ENCODE measurements around the gene IRX2. TPM values are rescaled to one million over a fixed set of nuclear protein-coding genes. Genes with fewer than 3 reads are reported as not detected.

The IRX2 gene
- polyA plus RNA-seq, 3 donors: not detected

DNA sequence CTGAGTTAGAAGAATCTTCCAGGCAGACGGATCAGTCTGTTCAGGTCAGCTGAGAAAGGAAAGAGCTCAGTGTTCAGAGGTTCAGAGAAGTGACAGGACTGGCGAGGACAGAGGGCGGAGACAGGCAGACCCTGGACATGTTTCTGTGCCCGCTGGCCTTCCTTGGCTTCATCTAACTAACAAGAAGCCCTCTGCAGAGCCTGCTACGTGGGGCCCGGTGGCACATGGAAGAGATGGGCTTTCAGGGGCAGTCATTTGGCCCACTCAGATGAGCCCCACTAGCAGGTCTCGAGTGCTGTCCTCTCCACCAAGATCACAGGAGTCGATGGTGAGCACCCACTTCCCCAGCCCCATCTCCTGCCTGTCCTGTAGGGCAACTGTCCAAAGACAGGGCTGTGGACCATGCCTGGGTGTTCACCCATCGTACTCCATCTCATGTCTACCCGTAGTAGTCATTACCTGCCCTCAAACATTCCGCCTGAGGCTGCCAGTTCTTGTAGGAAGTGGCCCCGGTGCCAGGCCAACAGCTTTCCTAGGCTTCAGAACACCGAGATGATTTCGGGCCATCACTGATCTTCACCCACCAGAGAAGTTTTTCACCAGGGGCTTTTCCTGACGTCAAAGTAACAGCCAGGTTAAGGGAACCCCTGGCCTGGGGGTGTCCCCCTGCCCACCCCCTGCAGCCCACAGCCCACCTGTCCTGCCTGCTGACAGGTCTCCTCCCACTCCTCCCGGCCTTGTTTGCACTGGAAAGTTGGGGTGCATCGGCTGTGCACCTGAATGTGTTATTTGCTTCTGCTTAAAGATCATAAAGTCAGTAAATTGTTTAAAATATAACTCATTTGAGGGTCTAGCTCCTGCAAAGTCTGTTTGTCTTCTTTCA lies 14.0 kb downstream of the IRX2 start:
- Histone ChIP-seq H4K20me1 (ENCODE audit: insufficient read depth, low read length) (no peaks in the 10 kb centered on the region), H3K4me1 (ENCODE audit: control insufficient read depth in 1 of 2, insufficient read depth in 2 of 2, low read length in 2 of 2) (no peaks in the 10 kb centered on the region), H3K4me2 (replicated peaks; ENCODE audit: extremely low read depth, low read length, poor library complexity, severe bottlenecking) (no peak overlapping the region), H2AFZ (ENCODE audit: insufficient read depth, low read depth, low read length, poor library complexity, severe bottlenecking) (no peak overlapping the region), H3K27ac (ENCODE audit: low read depth in 1 of 2, low read length in 2 of 2) (no peak overlapping the region), H3K9ac (ENCODE audit: insufficient read depth, low read length, poor library complexity, severe bottlenecking) (no peak overlapping the region), H3K9me3 (replicated peaks in 1 of 2; ENCODE audit: control insufficient read depth in 1 of 2, insufficient read depth in 1 of 2, low read length in 2 of 2) (peaks cover 0 to 27% of the 10 kb centered on the region in 2 donors), H3K4me3 (replicated peaks in 1 of 3; ENCODE audit: low read depth in 2 of 3, low read length in 3 of 3) (no peak overlapping the region), H3K79me2 (ENCODE audit: insufficient read depth, low read length) (no peaks in the 10 kb centered on the region), H3K36me3 (replicated peaks in 1 of 2; ENCODE audit: control insufficient read depth in 1 of 2, insufficient read depth in 2 of 2, low read length in 2 of 2) (no peaks in the 10 kb centered on the region), H3K27me3 (ENCODE audit: control insufficient read depth in 2 of 2, insufficient read depth in 2 of 2, low read length in 2 of 2) (peaks cover 37 to 71% of the 10 kb centered on the region in 2 donors)
- Mint-ChIP-seq H3K4me1 (no peaks in the 10 kb centered on the region), H3K4me3 (peak overlapping the region in 1 of 2 donors; percentile 63), H3K27ac (no peak overlapping the region), H3K27me3 (ENCODE audit: low read depth in 3 of 3) (peaks cover 51 to 70% (median 59%) of the 10 kb centered on the region in 3 donors), H3K9me3 (peaks cover 0 to 13% (median 9%) of the 10 kb centered on the region in 7 donors), H3K36me3 (no peaks in the 10 kb centered on the region)
- DNase-seq: no peak
- TF ChIP-seq, protein P1, sequence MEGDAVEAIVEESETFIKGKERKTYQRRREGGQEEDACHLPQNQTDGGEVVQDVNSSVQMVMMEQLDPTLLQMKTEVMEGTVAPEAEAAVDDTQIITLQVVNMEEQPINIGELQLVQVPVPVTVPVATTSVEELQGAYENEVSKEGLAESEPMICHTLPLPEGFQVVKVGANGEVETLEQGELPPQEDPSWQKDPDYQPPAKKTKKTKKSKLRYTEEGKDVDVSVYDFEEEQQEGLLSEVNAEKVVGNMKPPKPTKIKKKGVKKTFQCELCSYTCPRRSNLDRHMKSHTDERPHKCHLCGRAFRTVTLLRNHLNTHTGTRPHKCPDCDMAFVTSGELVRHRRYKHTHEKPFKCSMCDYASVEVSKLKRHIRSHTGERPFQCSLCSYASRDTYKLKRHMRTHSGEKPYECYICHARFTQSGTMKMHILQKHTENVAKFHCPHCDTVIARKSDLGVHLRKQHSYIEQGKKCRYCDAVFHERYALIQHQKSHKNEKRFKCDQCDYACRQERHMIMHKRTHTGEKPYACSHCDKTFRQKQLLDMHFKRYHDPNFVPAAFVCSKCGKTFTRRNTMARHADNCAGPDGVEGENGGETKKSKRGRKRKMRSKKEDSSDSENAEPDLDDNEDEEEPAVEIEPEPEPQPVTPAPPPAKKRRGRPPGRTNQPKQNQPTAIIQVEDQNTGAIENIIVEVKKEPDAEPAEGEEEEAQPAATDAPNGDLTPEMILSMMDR (IDR thresholded peaks at IDR 0.05): no peak
- 79% methylated on average over 14 of the region's 17 CpGs for WGBS (ENCODE audit: insufficient coverage)
- intact Hi-C loops (cut with micrococcal nuclease): no loop called here

DNA sequence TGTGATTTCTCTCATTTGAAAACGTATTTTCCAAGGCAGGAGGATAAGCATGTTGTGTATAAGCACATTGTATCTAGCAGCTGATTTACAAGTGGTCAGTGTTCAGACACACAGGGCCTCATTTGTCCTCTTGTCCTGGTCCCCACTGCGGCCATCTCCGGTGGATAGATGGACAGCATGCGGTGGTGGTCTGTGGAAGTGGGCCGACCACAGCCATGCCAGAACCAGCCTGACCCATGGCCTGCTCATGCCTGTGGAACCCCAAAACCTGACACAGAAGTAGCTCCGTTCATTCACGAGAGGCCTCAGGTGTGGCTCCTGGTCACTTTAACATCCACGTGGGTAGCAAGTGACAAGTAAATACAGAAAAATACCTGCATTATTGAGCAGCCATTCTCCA lies 14.6 kb downstream of the IRX2 start:
- Histone ChIP-seq H3K9ac (ENCODE audit: insufficient read depth, low read length, poor library complexity, severe bottlenecking) (no peak overlapping the region), H3K9me3 (replicated peaks in 1 of 2; ENCODE audit: control insufficient read depth in 1 of 2, insufficient read depth in 1 of 2, low read length in 2 of 2) (peaks cover 0 to 23% of the 10 kb centered on the region in 2 donors), H4K20me1 (ENCODE audit: insufficient read depth, low read length) (no peaks in the 10 kb centered on the region), H3K27ac (ENCODE audit: low read depth in 1 of 2, low read length in 2 of 2) (no peak overlapping the region), H2AFZ (ENCODE audit: insufficient read depth, low read depth, low read length, poor library complexity, severe bottlenecking) (no peak overlapping the region), H3K4me2 (replicated peaks; ENCODE audit: extremely low read depth, low read length, poor library complexity, severe bottlenecking) (no peak overlapping the region), H3K4me1 (ENCODE audit: control insufficient read depth in 1 of 2, insufficient read depth in 2 of 2, low read length in 2 of 2) (no peaks in the 10 kb centered on the region), H3K27me3 (ENCODE audit: control insufficient read depth in 2 of 2, insufficient read depth in 2 of 2, low read length in 2 of 2) (peaks cover 30 to 65% of the 10 kb centered on the region in 2 donors), H3K79me2 (ENCODE audit: insufficient read depth, low read length) (no peaks in the 10 kb centered on the region), H3K4me3 (replicated peaks in 1 of 3; ENCODE audit: low read depth in 2 of 3, low read length in 3 of 3) (no peak overlapping the region), H3K36me3 (replicated peaks in 1 of 2; ENCODE audit: control insufficient read depth in 1 of 2, insufficient read depth in 2 of 2, low read length in 2 of 2) (no peaks in the 10 kb centered on the region)
- 82% methylated on average over 8 of the region's 8 CpGs for WGBS (ENCODE audit: insufficient coverage)
- H3K27me3 Mint-ChIP-seq (ENCODE audit: low read depth in 3 of 3): peaks cover 46 to 65% (median 55%) of the 10 kb centered on the region in 3 donors
- TF ChIP-seq, protein P1 (IDR thresholded peaks at IDR 0.05): no peak
- intact Hi-C loops (cut with micrococcal nuclease): no loop called here
- H3K36me3 Mint-ChIP-seq: no peaks in the 10 kb centered on the region
- H3K4me3 Mint-ChIP-seq: peak overlapping the region in 1 of 2 donors; percentile 9
- H3K27ac Mint-ChIP-seq: no peak overlapping the region
- H3K9me3 Mint-ChIP-seq: peaks cover 0 to 13% (median 6%) of the 10 kb centered on the region in 7 donors
- DNase-seq: no peak
- no peaks in the 10 kb centered on the region for H3K4me1 Mint-ChIP-seq
